Activated naive CD8-positive, alpha-beta T cell treated with anti-CD3 and anti-CD28 coated beads, Interleukin-2, amount 10 ng/mL, durations not matched to agents 7 days and 5 days (primary cell): ENCODE data around the gene SLC49A3. TPM values are rescaled to one million over a fixed set of nuclear protein-coding genes. Genes with fewer than 3 reads are reported as not detected.
A peak's percentile ranks its signal among the peaks of the same experiment; 100 is the strongest.

Source experiments
- ATAC-seq: fragments of 150-1000 bp; cut with Tn5 transposase; one replicate; pipeline ENCODE4 v1.10.0; 2021; ENCODE audit warnings: low read depth, moderate library complexity
- POLR2A ChIA-PET: fragments of 350-600 bp; sonication (Branson Sonifier 250); formaldehyde crosslinking; loops from one replicate; lab custom pipeline; 2021; ENCODE audit warnings: antibody characterized with exemption; lab: Charles Lee
- DNase-seq: peaks from one replicate; pipeline ENCODE4 v3.0.0; 2021
- H3K27ac Mint-ChIP-seq: one replicate; pipeline ENCODE4 v1.8.0; 2022; ENCODE audit warnings: mild to moderate bottlenecking, mixed read lengths
- H3K27me3 Mint-ChIP-seq: one replicate; pipeline ENCODE4 v1.8.0; 2022; ENCODE audit warnings: mild to moderate bottlenecking, moderate library complexity, mixed read lengths
- H3K36me3 Mint-ChIP-seq: one replicate; pipeline ENCODE4 v1.8.0; 2021; ENCODE audit warnings: mild to moderate bottlenecking, mixed read lengths
- H3K4me1 Mint-ChIP-seq: one replicate; pipeline ENCODE4 v1.8.0; 2021; ENCODE audit warnings: mixed read lengths
- H3K4me3 Mint-ChIP-seq: one replicate; pipeline ENCODE4 v1.8.0; 2022; ENCODE audit warnings: mild to moderate bottlenecking, moderate library complexity, mixed read lengths
- H3K9me3 Mint-ChIP-seq: one replicate; pipeline ENCODE4 v1.8.0; 2021; ENCODE audit warnings: mixed read lengths
- total RNA-seq, 2 experiments: library from RNA; stranded (reverse); gene quantifications; one replicate each; pipeline ENCODE4 v1.2.3, GENCODE V29; 2021

The SLC49A3 gene
- total RNA-seq, 2 experiments from 2014 or later = 2.0 to 2.1 TPM

GRCh38 chr4:659851-660250 lies 29.1 kb downstream of the SLC49A3 start:
- POLR2A ChIA-PET = interaction anchor here (1.7 kb wide), 1 partner anchor 14 kb away, joined by 4 read pairs; the partner anchor contains the start of genes ATP5ME and MYL5
- H3K27ac Mint-ChIP-seq = no peak overlapping the region
- peaks cover 3% of the 10 kb centered on the region for H3K4me1 Mint-ChIP-seq
- no peaks in the 10 kb centered on the region for H3K27me3 Mint-ChIP-seq
- H3K9me3 Mint-ChIP-seq = peaks cover 5% of the 10 kb centered on the region
- no peak for ATAC-seq
- H3K36me3 Mint-ChIP-seq = peaks cover 19% of the 10 kb centered on the region
- no peak overlapping the region for H3K4me3 Mint-ChIP-seq
- no peak for DNase-seq

GRCh38 chr4:658681-659667 lies 30.0 kb downstream of the SLC49A3 start:
- H3K27me3 Mint-ChIP-seq = no peaks in the 10 kb centered on the region
- no peak for DNase-seq
- H3K9me3 Mint-ChIP-seq = peaks cover 5% of the 10 kb centered on the region
- H3K36me3 Mint-ChIP-seq = peaks cover 18% of the 10 kb centered on the region
- H3K27ac Mint-ChIP-seq = peak overlapping the region; percentile 60
- POLR2A ChIA-PET = no interaction called here
- H3K4me3 Mint-ChIP-seq = no peak overlapping the region
- ATAC-seq = no peak
- no peaks in the 10 kb centered on the region for H3K4me1 Mint-ChIP-seq

- Mint-ChIP-seq H3K4me1 (no peaks in the 10 kb centered on the region), H3K4me3 (no peak overlapping the region), H3K27ac (no peak overlapping the region), H3K36me3 (peaks cover 18% of the 10 kb centered on the region), H3K9me3 (peaks cover 5% of the 10 kb centered on the region), H3K27me3 (no peaks in the 10 kb centered on the region)
- POLR2A ChIA-PET = no interaction called here
- ATAC-seq (no peak), DNase-seq (no peak)
Measured at GRCh38 chr4:657834-658667, 30.9 kb downstream of the SLC49A3 start.

- no peaks in the 10 kb centered on the region for H3K27me3 Mint-ChIP-seq
- DNase-seq (no peak), ATAC-seq (no peak)
- H3K27ac Mint-ChIP-seq = no peak overlapping the region
- no peak overlapping the region for H3K4me3 Mint-ChIP-seq
- H3K36me3 Mint-ChIP-seq = peaks cover 18% of the 10 kb centered on the region
- H3K4me1 Mint-ChIP-seq = no peaks in the 10 kb centered on the region
- H3K9me3 Mint-ChIP-seq = peaks cover 5% of the 10 kb centered on the region
- POLR2A ChIA-PET = no interaction called here
Measured at GRCh38 chr4:657338-657833, 31.6 kb downstream of the SLC49A3 start.

- H3K4me1 Mint-ChIP-seq = no peaks in the 10 kb centered on the region
- POLR2A ChIA-PET = no interaction called here
- no peaks in the 10 kb centered on the region for H3K27me3 Mint-ChIP-seq
- peaks cover 5% of the 10 kb centered on the region for H3K9me3 Mint-ChIP-seq
- no peak overlapping the region for H3K4me3 Mint-ChIP-seq
- H3K27ac Mint-ChIP-seq = no peak overlapping the region
- no peak for ATAC-seq
- H3K36me3 Mint-ChIP-seq = peaks cover 16% of the 10 kb centered on the region
- no peak for DNase-seq
Measured at GRCh38 chr4:656436-657337, 32.3 kb downstream of the SLC49A3 start.

- ATAC-seq (no peak), DNase-seq (no peak)
- H3K9me3 Mint-ChIP-seq = peaks cover 5% of the 10 kb centered on the region
- H3K27ac Mint-ChIP-seq = no peak overlapping the region
- POLR2A ChIA-PET = no interaction called here
- no peak overlapping the region for H3K4me3 Mint-ChIP-seq
- peaks cover 11% of the 10 kb centered on the region for H3K36me3 Mint-ChIP-seq
- no peaks in the 10 kb centered on the region for H3K4me1 Mint-ChIP-seq
- H3K27me3 Mint-ChIP-seq = no peaks in the 10 kb centered on the region
Measured at GRCh38 chr4:655464-656151, 33.3 kb downstream of the SLC49A3 start.

- peaks cover 5% of the 10 kb centered on the region for H3K9me3 Mint-ChIP-seq
- H3K27me3 Mint-ChIP-seq = no peaks in the 10 kb centered on the region
- H3K4me1 Mint-ChIP-seq = no peaks in the 10 kb centered on the region
- no peak overlapping the region for H3K27ac Mint-ChIP-seq
- DNase-seq (no peak), ATAC-seq (no peak)
- no peak overlapping the region for H3K4me3 Mint-ChIP-seq
- H3K36me3 Mint-ChIP-seq = peaks cover 5% of the 10 kb centered on the region
- POLR2A ChIA-PET = no interaction called here
Measured at GRCh38 chr4:654871-655463, 34.0 kb downstream of the SLC49A3 start.

- Mint-ChIP-seq H3K36me3 (peaks cover 2% of the 10 kb centered on the region), H3K27ac (no peak overlapping the region), H3K27me3 (no peaks in the 10 kb centered on the region), H3K9me3 (peaks cover 4% of the 10 kb centered on the region), H3K4me3 (no peak overlapping the region), H3K4me1 (no peaks in the 10 kb centered on the region)
- DNase-seq (no peak), ATAC-seq (no peak)
- POLR2A ChIA-PET = no interaction called here
Measured at GRCh38 chr4:654503-654845, 34.5 kb downstream of the SLC49A3 start.

- POLR2A ChIA-PET = no interaction called here
- DNase-seq = no peak
- Mint-ChIP-seq H3K36me3 (no peaks in the 10 kb centered on the region), H3K4me1 (no peaks in the 10 kb centered on the region), H3K27ac (no peak overlapping the region), H3K4me3 (no peak overlapping the region), H3K27me3 (no peaks in the 10 kb centered on the region), H3K9me3 (no peaks in the 10 kb centered on the region)
- no peak for ATAC-seq
Measured at GRCh38 chr4:653831-654502, 35.0 kb downstream of the SLC49A3 start.

- Mint-ChIP-seq H3K9me3 (no peaks in the 10 kb centered on the region), H3K4me1 (no peaks in the 10 kb centered on the region), H3K27ac (no peak overlapping the region), H3K36me3 (no peaks in the 10 kb centered on the region), H3K4me3 (no peak overlapping the region), H3K27me3 (no peaks in the 10 kb centered on the region)
- no peak for ATAC-seq
- POLR2A ChIA-PET = no interaction called here
- no peak for DNase-seq
Measured at GRCh38 chr4:653080-653821, 35.7 kb downstream of the SLC49A3 start.

GRCh38 chr4:651884-652642 lies 36.9 kb downstream of the SLC49A3 start:
- H3K4me1 Mint-ChIP-seq = no peaks in the 10 kb centered on the region
- POLR2A ChIA-PET = no interaction called here
- ATAC-seq = no peak
- no peak for DNase-seq
- H3K9me3 Mint-ChIP-seq = no peaks in the 10 kb centered on the region
- no peaks in the 10 kb centered on the region for H3K36me3 Mint-ChIP-seq
- H3K4me3 Mint-ChIP-seq = no peak overlapping the region
- peak overlapping the region; percentile 51 for H3K27ac Mint-ChIP-seq
- no peaks in the 10 kb centered on the region for H3K27me3 Mint-ChIP-seq
